NCI-H1105 (cell line): ENCODE results near the gene CLEC4M.
"Not testable (repeated sequence)": the region's sequence is repeated elsewhere in the genome, so short reads cannot be mapped to it uniquely, and the experiment has no call there.

Experiments
- DNase-seq: peaks from one replicate; lab custom pipeline; 2025; lab: John Stamatoyannopoulos, UW

The CLEC4M gene

DNA sequence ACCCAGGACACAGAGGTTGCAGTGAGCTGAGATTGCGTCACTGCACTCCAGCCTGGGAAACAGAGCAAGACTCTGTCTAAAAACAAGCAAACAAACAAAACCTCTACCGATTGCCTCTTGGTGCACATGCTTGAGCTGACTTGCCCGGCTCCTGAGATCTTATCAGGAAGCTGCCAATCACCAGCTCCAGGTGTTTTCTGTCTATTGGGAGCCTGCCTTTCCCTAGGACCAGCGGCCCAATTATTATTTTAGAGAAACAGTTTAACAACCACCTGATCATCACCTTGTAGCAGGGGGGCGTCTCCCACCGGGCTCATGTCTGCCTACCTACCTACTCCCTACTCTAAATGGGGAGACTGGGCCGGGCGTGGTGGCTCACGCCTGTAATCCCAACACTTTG is 10.8 kb downstream of the CLEC4M start:
- DNase-seq = no peak

- no peak for DNase-seq
These were observed 12.7 kb downstream of the CLEC4M start for GRCh38 chr19:7775761-7776160.

- no peak for DNase-seq
These were observed 15.0 kb downstream of the CLEC4M start for GRCh38 chr19:7778081-7778480.

- DNase-seq = no peak
These were observed 16.8 kb downstream of the CLEC4M start for GRCh38 chr19:7779631-7780486.

DNA sequence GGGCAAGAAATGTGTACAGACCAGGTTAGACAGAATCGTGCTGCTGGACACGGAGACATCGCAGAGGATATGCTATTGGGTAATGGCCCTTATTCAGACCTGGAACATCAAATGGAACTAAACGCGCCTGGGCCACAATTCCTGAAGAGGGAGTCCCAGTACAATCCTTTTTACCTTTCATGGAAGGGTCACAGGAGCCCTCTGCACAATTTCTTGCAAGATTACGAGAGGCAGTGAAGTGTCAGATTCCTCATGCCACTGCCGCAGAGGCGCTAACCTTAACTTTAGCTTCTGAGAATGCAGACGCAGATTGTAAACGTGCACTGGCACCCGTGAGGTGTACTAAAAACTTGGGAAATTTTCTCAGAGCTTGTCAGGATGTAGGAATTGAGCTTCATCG is 18.1 kb downstream of the CLEC4M start:
- no peak for DNase-seq

DNA sequence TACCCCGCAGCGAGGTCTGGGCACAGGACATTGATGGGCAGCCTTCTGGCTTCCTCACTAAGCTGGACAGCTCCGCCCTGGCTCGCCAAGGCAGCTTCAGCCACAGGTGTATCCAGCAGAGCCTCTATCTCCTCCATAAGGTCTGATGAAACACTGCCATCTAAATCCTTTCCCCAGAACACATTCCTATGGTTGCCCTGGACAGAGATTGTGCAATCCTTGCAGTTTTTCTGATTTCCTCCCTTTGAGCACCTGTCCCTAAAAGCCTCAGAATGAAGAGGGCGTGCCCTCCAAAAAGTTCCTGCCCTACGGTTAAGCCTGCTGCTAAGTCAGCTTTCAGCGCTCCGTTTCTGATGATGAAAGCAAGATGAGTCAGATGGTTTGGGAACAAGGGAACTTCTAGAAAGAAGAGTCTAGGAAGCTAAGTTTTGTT is 21.0 kb downstream of the CLEC4M start:
- no peak for DNase-seq

DNA sequence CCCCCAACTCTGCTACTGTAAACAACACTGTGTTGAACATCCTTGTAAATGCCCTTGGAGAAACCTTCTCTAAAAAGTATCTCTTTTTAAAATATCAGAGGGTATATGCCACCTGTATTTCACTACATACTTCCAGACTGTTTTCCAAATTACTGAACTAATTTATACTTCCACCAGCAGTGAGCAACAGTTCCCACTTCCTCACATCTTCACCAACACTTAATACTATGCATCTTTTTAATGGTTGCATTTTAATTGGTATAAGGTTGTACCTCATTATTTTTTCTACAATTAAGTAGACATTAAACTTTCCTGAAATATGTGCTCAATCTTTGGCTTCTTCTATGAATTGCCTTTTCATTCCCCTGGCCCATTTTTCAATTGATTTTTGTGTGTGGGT is 21.8 kb downstream of the CLEC4M start:
- DNase-seq = no peak

DNA sequence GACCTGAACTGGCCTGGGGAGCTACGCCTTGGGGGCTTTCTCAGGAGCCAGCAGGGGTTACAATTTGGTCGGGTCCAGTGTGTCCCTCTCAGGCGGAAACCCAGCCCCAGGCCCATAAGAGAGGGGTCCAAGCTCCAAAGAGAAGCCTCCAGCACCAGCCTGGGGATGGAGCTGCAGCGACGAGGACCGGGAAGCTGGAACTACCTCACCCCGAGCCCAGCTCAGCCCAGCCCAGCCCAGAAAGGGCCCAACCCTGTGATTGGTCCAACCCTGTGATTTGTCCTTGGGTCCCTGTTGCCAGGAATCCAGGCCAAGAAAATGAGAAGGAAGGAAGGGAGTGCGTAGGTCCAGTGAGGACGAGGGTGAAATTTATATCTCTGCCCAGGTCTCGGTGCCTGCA is 24.1 kb downstream of the CLEC4M start:
- no peak for DNase-seq

- no peak for DNase-seq
These were observed 24.6 kb downstream of the CLEC4M start for GRCh38 chr19:7787602-7788177.

GRCh38 chr19:7788178-7788932 is 25.3 kb downstream of the CLEC4M start:
- DNase-seq = no peak

DNA sequence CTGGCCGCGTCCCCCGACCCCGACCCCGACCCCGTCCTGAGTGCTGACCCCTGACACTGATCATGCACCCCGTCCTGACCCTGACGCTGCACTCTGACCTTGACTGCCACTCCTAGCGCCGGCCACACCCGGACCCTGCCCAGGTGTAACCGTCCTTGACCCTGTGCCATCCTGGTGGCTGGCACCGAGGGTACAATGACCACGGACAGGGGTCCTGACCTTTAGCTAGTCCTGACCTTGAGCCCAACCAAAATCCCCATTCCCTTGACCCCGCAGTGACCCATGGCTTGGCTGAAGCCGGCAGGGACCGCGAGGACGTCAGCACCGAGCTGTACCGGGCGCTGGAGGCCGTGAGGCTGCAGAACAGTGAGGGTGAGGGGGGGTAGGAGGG is 25.9 kb downstream of the CLEC4M start:
- DNase-seq = no peak

DNA sequence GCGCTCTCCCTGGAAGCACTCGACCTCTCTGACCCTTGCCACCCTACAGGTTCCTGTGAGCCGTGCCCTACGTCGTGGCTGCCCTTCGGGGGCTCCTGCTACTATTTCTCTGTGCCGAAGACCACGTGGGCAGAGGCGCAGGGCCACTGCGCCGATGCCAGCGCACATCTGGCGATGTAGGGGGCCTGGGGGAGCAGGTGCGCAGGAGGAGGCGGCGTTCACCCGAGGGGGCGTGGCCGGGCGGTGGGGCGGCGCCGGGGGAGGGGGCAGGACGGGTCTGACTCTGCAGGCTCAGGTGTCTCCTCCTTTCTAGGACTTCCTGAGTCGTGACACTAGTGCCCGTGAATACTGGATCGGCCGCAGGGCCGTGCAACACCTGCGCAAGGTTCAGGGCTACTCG is 26.4 kb downstream of the CLEC4M start:
- DNase-seq = peak; percentile 45

DNA sequence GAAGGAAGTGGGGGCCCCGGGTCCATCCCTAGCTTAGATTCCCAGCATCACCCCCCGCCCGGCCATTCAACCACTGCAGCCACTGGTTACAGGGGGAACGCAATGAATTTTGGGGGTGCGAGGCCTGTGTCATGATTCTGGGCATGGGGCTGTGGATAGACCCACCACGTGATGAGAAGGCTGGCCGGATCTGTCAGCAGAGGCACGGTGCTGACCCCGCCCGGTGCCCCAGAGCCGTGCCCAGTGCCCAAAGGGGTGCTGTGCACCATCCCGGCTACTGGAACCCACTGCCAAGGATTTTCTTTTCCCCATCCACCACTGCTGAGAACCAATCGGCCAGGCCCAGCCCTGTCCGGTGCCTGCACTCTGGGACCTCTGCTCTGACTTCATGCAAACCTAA is 27.4 kb downstream of the CLEC4M start:
- no peak for DNase-seq

DNA sequence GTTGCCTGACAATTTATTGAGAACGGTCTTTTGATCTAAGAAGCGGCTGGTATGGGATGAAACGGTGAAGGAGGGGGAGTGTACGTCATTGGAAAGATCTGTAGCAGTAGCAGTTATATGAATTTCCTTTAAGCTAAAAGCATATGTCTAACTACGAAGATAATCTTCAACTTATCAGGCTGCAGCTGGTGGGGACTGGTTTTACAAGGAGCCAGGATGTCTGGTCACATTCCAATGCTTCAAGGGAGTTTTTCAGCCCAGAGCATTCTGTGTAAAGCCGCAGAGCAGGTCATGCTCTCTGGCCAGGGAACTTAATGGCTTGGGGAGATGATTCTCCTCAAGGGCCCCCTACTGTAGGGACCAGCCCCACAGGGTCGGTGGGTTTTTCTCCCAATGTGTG is 29.2 kb downstream of the CLEC4M start:
- DNase-seq = no peak

DNA sequence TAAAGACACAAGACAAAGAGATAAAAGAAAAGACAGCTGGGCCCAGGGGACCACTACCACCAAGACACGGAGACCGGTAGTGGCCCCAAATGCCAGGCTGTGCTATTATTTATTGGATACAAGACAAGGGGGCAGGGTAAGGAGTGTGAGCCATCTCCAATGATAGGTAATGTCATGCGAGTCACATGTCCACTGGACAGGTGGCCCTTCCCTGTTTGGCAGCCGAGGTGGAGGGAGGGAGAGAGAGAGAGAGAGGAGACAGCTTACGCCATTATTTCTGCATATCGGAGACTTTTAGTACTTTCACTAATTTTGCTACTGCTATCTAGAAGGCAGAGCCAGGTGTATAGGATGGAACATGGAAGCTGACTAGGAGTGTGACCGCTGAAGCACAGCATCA is 29.7 kb downstream of the CLEC4M start:
- not testable (repeated sequence) for DNase-seq

DNA sequence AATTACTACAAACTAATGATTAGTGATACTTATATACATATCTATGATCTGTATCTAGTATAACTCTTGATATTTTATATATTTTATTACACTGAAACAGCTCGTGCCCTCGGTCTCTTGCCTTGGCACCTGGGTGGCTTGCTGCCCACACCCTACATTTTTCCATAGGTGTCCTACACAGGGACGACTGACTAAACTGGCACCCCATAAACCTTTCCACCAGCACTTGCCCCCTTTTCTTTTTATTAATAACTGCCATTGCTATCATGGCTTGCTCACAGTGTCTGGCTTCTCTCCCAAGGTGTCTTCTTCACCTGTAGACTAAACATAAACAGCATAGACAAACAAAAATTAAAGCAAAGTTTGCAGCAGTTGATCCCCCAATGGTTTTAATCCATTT is 30.4 kb downstream of the CLEC4M start:
- no peak for DNase-seq

DNA sequence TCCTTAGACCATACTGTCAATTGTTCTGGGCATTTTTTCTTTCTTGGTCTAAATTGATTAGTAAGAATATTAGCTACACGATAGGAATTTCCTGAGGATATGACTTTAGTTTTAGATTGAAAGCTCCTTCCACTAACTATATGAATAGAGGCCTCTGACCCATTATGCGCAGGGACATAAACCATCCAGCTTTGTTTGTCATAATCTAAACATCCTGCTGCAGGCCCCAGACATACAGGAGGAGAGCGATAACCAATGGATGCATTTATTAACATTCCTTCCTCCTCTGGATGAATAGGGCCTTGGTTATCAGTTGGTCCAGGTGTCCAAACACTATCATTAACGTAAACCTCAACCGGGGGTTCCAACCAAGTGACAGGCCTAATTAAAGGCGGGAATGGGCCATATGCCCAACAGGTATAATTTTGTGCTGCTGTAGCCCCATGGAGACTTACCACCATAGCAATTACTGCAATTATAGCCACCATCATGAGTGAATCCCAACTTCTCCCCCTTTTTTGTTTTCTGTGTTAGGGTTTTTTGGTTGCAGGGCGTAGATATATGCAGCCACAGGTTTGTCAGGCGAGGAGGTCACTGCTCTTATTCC is 32.6 kb downstream of the CLEC4M start:
- no peak for DNase-seq

GRCh38 chr19:7799640-7800355 is 36.8 kb downstream of the CLEC4M start:
- DNase-seq = peak; percentile 59

- DNase-seq = no peak
These were observed 38.1 kb downstream of the CLEC4M start for GRCh38 chr19:7801020-7801570.

- DNase-seq = no peak
These were observed 43.2 kb downstream of the CLEC4M start for GRCh38 chr19:7806234-7806633.

- no peak for DNase-seq
These were observed 43.8 kb downstream of the CLEC4M start for GRCh38 chr19:7806876-7807275.

- no peak for DNase-seq
These were observed 45.1 kb downstream of the CLEC4M start for GRCh38 chr19:7808108-7808507.
